HepG2 (cell line): Measurements from ENCODE around the gene CRYBA2. TPM values are rescaled to one million over a fixed set of nuclear protein-coding genes. Genes with fewer than 3 reads are reported as not detected.
A peak's percentile ranks its signal among the peaks of the same experiment; 100 is the strongest.

Experiments
- CC2D1A ChIP-seq: sonication (generic); formaldehyde crosslinking; IDR thresholded peaks from 2 replicates; pipeline ENCODE4 v1.8.1; 2023; ENCODE audit warnings: mild to moderate bottlenecking, missing genetic modification reagents
- ERF ChIP-seq: IDR thresholded peaks from 2 replicates; pipeline ENCODE4 v1.6.1; 2018; ENCODE audit warnings: missing biosample characterization, missing genetic modification reagents
- FOXP1 ChIP-seq, 2 experiments: fragments of 450-650 bp in 1 of 2; IDR thresholded peaks; 2 replicates each; pipeline ENCODE4 v1.6.1; 2017 to 2018; ENCODE audit warnings: antibody characterized with exemption in 1 of 2
- GZF1 ChIP-seq: sonication (generic); formaldehyde crosslinking; IDR thresholded peaks from 2 replicates; pipeline ENCODE4 v1.5.1; 2020; ENCODE audit warnings: mild to moderate bottlenecking, missing genetic modification reagents
- HES4 ChIP-seq: sonication (generic); formaldehyde crosslinking; IDR thresholded peaks from 2 replicates; pipeline ENCODE4 v1.9.0; 2021; ENCODE audit warnings: mild to moderate bottlenecking, missing genetic modification reagents, borderline replicate concordance
- IKZF5 ChIP-seq: IDR thresholded peaks from 2 replicates; pipeline ENCODE4 v1.6.1; 2018; ENCODE audit warnings: missing genetic modification reagents, mild to moderate bottlenecking, missing compliant biosample characterization
- MAF1 ChIP-seq: sonication (generic); formaldehyde crosslinking; IDR thresholded peaks from 2 replicates; pipeline ENCODE4 v1.5.0; 2020; ENCODE audit warnings: missing genetic modification reagents, borderline replicate concordance
- MAFG ChIP-seq: sonication (generic); formaldehyde crosslinking; IDR thresholded peaks from 2 replicates; pipeline ENCODE4 v1.5.1; 2020; ENCODE audit warnings: mild to moderate bottlenecking, missing genetic modification reagents
- MAX ChIP-seq: IDR thresholded peaks from 2 replicates; pipeline ENCODE4 v1.6.1; 2012; ENCODE audit warnings: inconsistent platforms
- NFKB2 ChIP-seq: sonication (generic); formaldehyde crosslinking; IDR thresholded peaks from 2 replicates; pipeline ENCODE4 v1.4.0; 2020; ENCODE audit warnings: missing genetic modification reagents, borderline replicate concordance
- POGZ ChIP-seq: sonication (generic); formaldehyde crosslinking; IDR thresholded peaks from 2 replicates; pipeline ENCODE4 v1.4.0; 2020; ENCODE audit warnings: mild to moderate bottlenecking, missing genetic modification reagents
- RBM39 ChIP-seq: fragments of 200-400 bp; formaldehyde crosslinking; IDR thresholded peaks from one replicate; pipeline ENCODE4 v1.6.1; 2018; ENCODE audit warnings: antibody characterized with exemption, mild to moderate bottlenecking, low read depth, low read length; ENCODE audit not compliant: poor library complexity, severe bottlenecking
- SP140L ChIP-seq: sonication (generic); formaldehyde crosslinking; IDR thresholded peaks from 2 replicates; pipeline ENCODE4 v1.4.0; 2020; ENCODE audit warnings: missing genetic modification reagents, borderline replicate concordance
- SP4 ChIP-seq: sonication (generic); formaldehyde crosslinking; IDR thresholded peaks from 2 replicates; pipeline ENCODE4 v1.8.1; 2023; ENCODE audit warnings: mild to moderate bottlenecking, missing genetic modification reagents
- SRSF1 ChIP-seq: fragments of 200-400 bp; formaldehyde crosslinking; optimal IDR thresholded peaks from 2 replicates; pipeline ENCODE3; 2017; ENCODE audit warnings: mild to moderate bottlenecking, low read depth, low read length, moderate library complexity
- STAT5B ChIP-seq: sonication (generic); formaldehyde crosslinking; IDR thresholded peaks from 2 replicates; pipeline ENCODE4 v1.4.0; 2020; ENCODE audit warnings: missing genetic modification reagents
- USF2 ChIP-seq, 2 experiments: sonication (generic) in 1 of 2; formaldehyde crosslinking in 1 of 2; IDR thresholded peaks; 2 replicates each; pipeline versions ENCODE4 v1.5.1 to v1.6.1; 2011 to 2020; ENCODE audit warnings: borderline replicate concordance in 1 of 2, low read depth in 1 of 2, low read length in 1 of 2, mild to moderate bottlenecking in 1 of 2, missing genetic modification reagents in 1 of 2, moderate library complexity in 1 of 2
- ZBTB42 ChIP-seq: sonication (generic); formaldehyde crosslinking; IDR thresholded peaks from 2 replicates; pipeline ENCODE4 v1.5.0; 2020; ENCODE audit warnings: mild to moderate bottlenecking, missing genetic modification reagents
- ZFP36 ChIP-seq: fragments of 150-350 bp; IDR thresholded peaks from 2 replicates; pipeline ENCODE4 v1.6.1; 2018; ENCODE audit warnings: borderline replicate concordance, low read length, low read depth; ENCODE audit not compliant: partially characterized antibody
- ZNF180 ChIP-seq: sonication (generic); formaldehyde crosslinking; IDR thresholded peaks from 2 replicates; pipeline ENCODE4 v1.4.0; 2020; ENCODE audit warnings: low read depth, missing genetic modification reagents, borderline replicate concordance
- ZNF251 ChIP-seq: sonication (generic); formaldehyde crosslinking; IDR thresholded peaks from 2 replicates; pipeline ENCODE4 v1.9.0; 2021; ENCODE audit warnings: mild to moderate bottlenecking, missing genetic modification reagents
- ZNF253 ChIP-seq: sonication (generic); formaldehyde crosslinking; IDR thresholded peaks from 2 replicates; pipeline ENCODE4 v1.8.0; 2022; ENCODE audit warnings: mild to moderate bottlenecking, missing genetic modification reagents, borderline replicate concordance
- ZNF557 ChIP-seq: sonication (generic); formaldehyde crosslinking; IDR thresholded peaks from 2 replicates; pipeline ENCODE4 v1.4.0; 2020; ENCODE audit warnings: missing genetic modification reagents
- ZNF574 ChIP-seq: sonication (generic); formaldehyde crosslinking; IDR thresholded peaks from 2 replicates; pipeline ENCODE4 v1.4.0; 2020; ENCODE audit warnings: missing genetic modification reagents
- ZNF629 ChIP-seq: sonication (generic); formaldehyde crosslinking; conservative IDR thresholded peaks from 2 replicates; pipeline ENCODE4 v1.5.0; 2020; ENCODE audit warnings: missing genetic modification reagents
- ZNF678 ChIP-seq: sonication (generic); formaldehyde crosslinking; IDR thresholded peaks from 2 replicates; pipeline ENCODE4 v1.4.0; 2020; ENCODE audit warnings: mild to moderate bottlenecking, missing genetic modification reagents
- ZNF737 ChIP-seq: sonication (generic); formaldehyde crosslinking; IDR thresholded peaks from 2 replicates; pipeline ENCODE4 v1.5.0; 2020; ENCODE audit warnings: missing genetic modification reagents, mild to moderate bottlenecking, borderline replicate concordance
- polyA plus RNA-seq, 8 experiments: library from polyadenylated mRNA; depleted of rRNA in 3 of 8; stranded (reverse) in 7 of 8; unstranded in 1 of 8; fragments of >200 nt; fragmentation: Illumina TruSeq in 4 of 8; extraction: Trizol in 4 of 8; gene quantifications; 2 replicates each; pipeline versions ENCODE4 v1.2.1 to v1.2.3, GENCODE V29; 2011 to 2016; ENCODE audit warnings: low read depth in 4 of 8, missing spikeins in 1 of 8, mixed read lengths in 1 of 8; ENCODE audit not compliant: insufficient read depth in 1 of 8
- total RNA-seq, 5 experiments: library from RNA; depleted of rRNA; stranded (reverse); fragments of >200 nt; fragmentation: Illumina TruSeq; extraction: Trizol; gene quantifications; 2 replicates each; pipeline ENCODE4 v1.2.3, GENCODE V29; 2016; ENCODE audit warnings: low read depth in 1 of 5

Gene CRYBA2
- total and polyA plus RNA-seq, 2 of the 13 experiments (the other 11 are each of a cell fraction or from before 2014, with no cell fraction given) = not detected

- TF ChIP-seq MAX (no peak), ZNF253 (CRISPR knock-in tag) (no peak), ZBTB42 (CRISPR knock-in tag) (no peak), ERF (CRISPR knock-in tag) (peak; percentile 70; the same call in 1 of the 2 replicates), CC2D1A (CRISPR knock-in tag) (no peak), SP4 (CRISPR knock-in tag) (0 out of 2 replicates have a peak, but pooled peaks have one; percentile 39), SP140L (CRISPR knock-in tag) (no peak), ZNF678 (CRISPR knock-in tag) (no peak), GZF1 (CRISPR knock-in tag) (no peak), NFKB2 (CRISPR knock-in tag) (peak; percentile 51; the same call in 1 of the 2 replicates), ZNF251 (no peak), MAF1 (no peak), USF2 (IDR thresholded peaks at IDR 0.05; ENCODE audit: low read depth, low read length) (no peak), USF2 (CRISPR knock-in tag; IDR thresholded peaks at IDR 0.05; ENCODE audit: borderline replicate concordance) (no peak), ZNF737 (no peak), RBM39 (no peak), SRSF1 (no peak), ZNF574 (no peak), HES4 (no peak), FOXP1 (IDR thresholded peaks at IDR 0.05) (no peak), FOXP1 (CRISPR knock-in tag; IDR thresholded peaks at IDR 0.05) (no peak), ZNF557 (CRISPR knock-in tag) (no peak), ZFP36 (no peak), ZNF180 (CRISPR knock-in tag) (no peak), IKZF5 (CRISPR knock-in tag) (no peak; the same call in 1 of the 2 replicates), ZNF629 (CRISPR knock-in tag) (no peak), POGZ (no peak), STAT5B (CRISPR knock-in tag) (no peak), MAFG (CRISPR knock-in tag) (no peak)
These were observed 36.6 kb upstream of the CRYBA2 start (continued) for GRCh38 chr2:219029829-219030165.
